HG02943 (cell line): ENCODE results near the gene PLEKHG7.
"Not testable (repeated sequence)": the region's sequence is repeated elsewhere in the genome, so short reads cannot be mapped to it uniquely, and the experiment has no call there.

Source experiments
- ATAC-seq: cut with Tn5 transposase; IDR thresholded peaks from one replicate; pipeline ENCODE4 v1.9.1; 2021; ENCODE audit warnings: mild to moderate bottlenecking, low read depth, moderate library complexity; ENCODE audit not compliant: unreplicated experiment

PLEKHG7 gene

GRCh38 chr12:92702754-92703679 is at the start of gene PLEKHG7:
TSS of gene PLEKHG7 (plus strand) at chr12:92702989. CDS start at chr12:92706632, 3,643 bp downstream.
- ATAC-seq, result peak; percentile 95

- ATAC-seq, result not testable (repeated sequence)
Observed at GRCh38 chr12:92654256-92654655, 48.5 kb upstream of the PLEKHG7 start.

GRCh38 chr12:92654929-92655328 is 47.9 kb upstream of the PLEKHG7 start:
- ATAC-seq, result no peak

GRCh38 chr12:92656911-92657310 is 45.9 kb upstream of the PLEKHG7 start:
- no peak for ATAC-seq

GRCh38 chr12:92657770-92658169 is 45.0 kb upstream of the PLEKHG7 start:
- no peak for ATAC-seq

- no peak for ATAC-seq
Observed at GRCh38 chr12:92658611-92659010, 44.2 kb upstream of the PLEKHG7 start.

GRCh38 chr12:92661269-92661668 is 41.5 kb upstream of the PLEKHG7 start:
- ATAC-seq, result no peak

- ATAC-seq, result no peak
Observed at GRCh38 chr12:92665496-92665895, 37.3 kb upstream of the PLEKHG7 start.

GRCh38 chr12:92668739-92669138 is 34.0 kb upstream of the PLEKHG7 start:
- no peak for ATAC-seq

GRCh38 chr12:92671524-92671923 is 31.3 kb upstream of the PLEKHG7 start:
- not testable (repeated sequence) for ATAC-seq

GRCh38 chr12:92673756-92674155 is 29.0 kb upstream of the PLEKHG7 start:
- ATAC-seq, result peak; percentile 91

GRCh38 chr12:92674500-92674899 is 28.3 kb upstream of the PLEKHG7 start:
- no peak for ATAC-seq

- no peak for ATAC-seq
Observed at GRCh38 chr12:92675092-92675865, 27.5 kb upstream of the PLEKHG7 start.

- no peak for ATAC-seq
Observed at GRCh38 chr12:92676710-92677109, 26.1 kb upstream of the PLEKHG7 start.

- ATAC-seq, result no peak
Observed at GRCh38 chr12:92690601-92691000, 12.2 kb upstream of the PLEKHG7 start.

GRCh38 chr12:92695056-92695455 is 7.7 kb upstream of the PLEKHG7 start:
- ATAC-seq, result no peak

GRCh38 chr12:92695577-92695976 is 7.2 kb upstream of the PLEKHG7 start:
- ATAC-seq, result no peak

GRCh38 chr12:92696216-92696615 is 6.6 kb upstream of the PLEKHG7 start:
- ATAC-seq, result no peak

- ATAC-seq, result no peak
Observed at GRCh38 chr12:92698474-92698873, 4.3 kb upstream of the PLEKHG7 start.

- no peak for ATAC-seq
Observed at GRCh38 chr12:92701441-92701840, 1.3 kb upstream of the PLEKHG7 start.

GRCh38 chr12:92703786-92704185 is 997 bp downstream of the PLEKHG7 start:
- ATAC-seq, result no peak
